Caco-2 (cell line): ENCODE data around the gene SLC12A8. TPM values are rescaled to one million over a fixed set of nuclear protein-coding genes. Genes with fewer than 3 reads are reported as not detected.

Source experiments
- BruUV-seq: library from RNA; stranded (reverse); fragments of 400-500 nt; replicated peaks from 2 replicates; lab custom pipeline; 2021; lab: Mats Ljungman, UMichigan
- CTCF ChIA-PET: fragments of 300-600 bp; sonication (Branson Sonifier 250); formaldehyde crosslinking; loops from one replicate; lab custom pipeline; 2022; ENCODE audit warnings: antibody characterized with exemption; lab: Charles Lee
- POLR2A ChIA-PET: fragments of 300-600 bp; sonication (Branson Sonifier 250); formaldehyde crosslinking; loops from one replicate; lab custom pipeline; 2022; ENCODE audit warnings: antibody characterized with exemption; lab: Charles Lee
- DNase-seq, 2 experiments: peaks; one replicate each; pipeline versions ENCODE4 v3.0.0 to v3.0.0-alpha.2; 2020 to 2022
- H3K27me3 ChIP-seq: replicated peaks from 2 replicates; pipeline ENCODE4 v1.6.0; 2011; ENCODE audit warnings: low read length; ENCODE audit not compliant: control insufficient read depth, insufficient read depth
- H3K36me3 ChIP-seq: 2 replicates; pipeline ENCODE4 v1.5.1; 2011; ENCODE audit warnings: low read length; ENCODE audit not compliant: control insufficient read depth, insufficient read depth
- H3K4me1 ChIP-seq: fragments of 250-450 bp; sonication (Bioruptor Pico); 2 replicates; pipeline ENCODE4 v1.5.1; 2020; ENCODE audit warnings: mild to moderate bottlenecking
- H3K4me3 ChIP-seq: 2 replicates; pipeline ENCODE4 v1.5.1; 2011; ENCODE audit warnings: low read depth, mild to moderate bottlenecking, control low read depth, low read length
- H3K9me3 ChIP-seq: fragments of 250-450 bp; sonication (Bioruptor Pico); 2 replicates; pipeline ENCODE4 v1.5.1; 2020; ENCODE audit warnings: mild to moderate bottlenecking, moderate library complexity
- H3K27ac Mint-ChIP-seq: one replicate; pipeline ENCODE4 v1.8.0; 2022; ENCODE audit warnings: mixed read lengths; ENCODE audit not compliant: unreplicated experiment
- H3K27me3 Mint-ChIP-seq: one replicate; pipeline ENCODE4 v1.8.0; 2022; ENCODE audit warnings: mixed read lengths; ENCODE audit not compliant: insufficient read depth, unreplicated experiment
- H3K36me3 Mint-ChIP-seq: one replicate; pipeline ENCODE4 v1.8.0; 2022; ENCODE audit warnings: mild to moderate bottlenecking, mixed read lengths; ENCODE audit not compliant: insufficient read depth, unreplicated experiment
- H3K4me1 Mint-ChIP-seq: one replicate; pipeline ENCODE4 v1.8.0; 2022; ENCODE audit warnings: low read depth, mixed read lengths; ENCODE audit not compliant: unreplicated experiment
- H3K4me3 Mint-ChIP-seq: one replicate; pipeline ENCODE4 v1.8.0; 2022; ENCODE audit warnings: mild to moderate bottlenecking, moderate library complexity, mixed read lengths; ENCODE audit not compliant: unreplicated experiment
- H3K9me3 Mint-ChIP-seq: one replicate; pipeline ENCODE4 v1.8.0; 2022; ENCODE audit warnings: mixed read lengths; ENCODE audit not compliant: unreplicated experiment
- CTCF ChIP-seq, 2 experiments: fragments of 200-600 bp in 1 of 2; IDR thresholded peaks; 1 replicate in 1 of 2; 2 replicates in 1 of 2; pipeline versions ENCODE4 v1.5.1 to v1.8.0; 2011 to 2022; ENCODE audit warnings: antibody characterized with exemption in 1 of 2, control low read depth in 1 of 2, inconsistent platforms in 1 of 2, low read depth in 1 of 2, low read length in 1 of 2, mild to moderate bottlenecking in 1 of 2, moderate library complexity in 1 of 2; ENCODE audit not compliant: insufficient read depth in 1 of 2, severe bottlenecking in 1 of 2, unreplicated experiment in 1 of 2
- intact Hi-C: fragments of 100-400 bp; cut with micrococcal nuclease; formaldehyde crosslinking; loops from one replicate; pipeline ENCODE4 v1.10.0; 2022; ENCODE audit not compliant: unreplicated experiment
- total RNA-seq: library from RNA; stranded (reverse); gene quantifications from 2 replicates; pipeline ENCODE4 v1.2.3, GENCODE V29; 2022

The SLC12A8 gene
- total RNA-seq, 1 experiment from 2014 or later: 23.3 TPM

- H3K4me3 Mint-ChIP-seq: no peak overlapping the region
- peaks cover 17% of the 10 kb centered on the region for H3K4me1 Mint-ChIP-seq
- peaks cover 20% of the 10 kb centered on the region for H3K36me3 Mint-ChIP-seq
These were observed 26.2 kb upstream of the SLC12A8 start for GRCh38 chr3:125238759-125239158.

GRCh38 chr3:125236331-125236903 is 23.9 kb upstream of the SLC12A8 start:
- Mint-ChIP-seq H3K27me3 (no peaks in the 10 kb centered on the region), H3K4me3 (no peak overlapping the region), H3K4me1 (peaks cover 23% of the 10 kb centered on the region), H3K9me3 (no peaks in the 10 kb centered on the region), H3K27ac (no peak overlapping the region), H3K36me3 (peaks cover 13% of the 10 kb centered on the region)
- Histone ChIP-seq H3K9me3 (no peaks in the 10 kb centered on the region), H3K27me3 (no peaks in the 10 kb centered on the region), H3K4me1 (peaks cover 13% of the 10 kb centered on the region), H3K36me3 (no peaks in the 10 kb centered on the region), H3K4me3 (no peak overlapping the region)
- no TSS peak for BruUV-seq
- no peak for TF ChIP-seq CTCF (IDR thresholded peaks at IDR 0.05; ENCODE audit: insufficient read depth in 1 of 2, low read depth in 1 of 2, low read length in 1 of 2, severe bottlenecking in 1 of 2, unreplicated experiment in 1 of 2)
- DNase-seq: no peak
- intact Hi-C loops: no loop called here
- CTCF ChIA-PET: interaction anchor here (0.9 kb wide), 1 partner anchor 86 kb away, joined by 4 read pairs; no protein-coding TSS in a partner anchor
- POLR2A ChIA-PET: no interaction called here

More at GRCh38 chr3:125238759-125239158, 26.2 kb upstream of the SLC12A8 start:
- BruUV-seq: no TSS peak
- no peaks in the 10 kb centered on the region for H3K27me3 Mint-ChIP-seq
- no peak for TF ChIP-seq CTCF (IDR thresholded peaks at IDR 0.05; ENCODE audit: insufficient read depth in 1 of 2, low read depth in 1 of 2, low read length in 1 of 2, severe bottlenecking in 1 of 2, unreplicated experiment in 1 of 2)
- H3K27ac Mint-ChIP-seq: no peak overlapping the region
- H3K9me3 Mint-ChIP-seq: no peaks in the 10 kb centered on the region
- CTCF ChIA-PET: no interaction called here
- Histone ChIP-seq H3K9me3 (no peaks in the 10 kb centered on the region), H3K4me3 (no peak overlapping the region), H3K4me1 (0 out of 2 replicates have a peak, but pooled peaks cover 3% of the 10 kb centered on the region), H3K27me3 (no peaks in the 10 kb centered on the region), H3K36me3 (no peaks in the 10 kb centered on the region)
- intact Hi-C loops: no loop called here
- POLR2A ChIA-PET: no interaction called here
- no peak for DNase-seq

- Mint-ChIP-seq H3K27ac (no peak overlapping the region), H3K4me1 (peaks cover 14% of the 10 kb centered on the region), H3K4me3 (no peak overlapping the region), H3K36me3 (peaks cover 13% of the 10 kb centered on the region), H3K9me3 (no peaks in the 10 kb centered on the region), H3K27me3 (no peaks in the 10 kb centered on the region)
- no peaks in the 10 kb centered on the region for H3K9me3 ChIP-seq
- no peak for DNase-seq
- H3K36me3 ChIP-seq: no peaks in the 10 kb centered on the region
- H3K4me3 ChIP-seq: no peak overlapping the region
- peaks cover 10% of the 10 kb centered on the region for H3K4me1 ChIP-seq
- BruUV-seq: no TSS peak
- ChIA-PET POLR2A (no interaction called here), CTCF (no interaction called here)
- intact Hi-C loops: no loop called here
- no peak for TF ChIP-seq CTCF (IDR thresholded peaks at IDR 0.05; ENCODE audit: insufficient read depth in 1 of 2, low read depth in 1 of 2, low read length in 1 of 2, severe bottlenecking in 1 of 2, unreplicated experiment in 1 of 2)
- no peaks in the 10 kb centered on the region for H3K27me3 ChIP-seq
These were observed 22.3 kb upstream of the SLC12A8 start for GRCh38 chr3:125234831-125235230.
